GM23248 (cell line): Measurements from ENCODE around the gene CDKN2A. TPM values are rescaled to one million over a fixed set of nuclear protein-coding genes. Genes with fewer than 3 reads are reported as not detected.

ENCODE experiments used
- DNase-seq: peaks from one replicate; pipeline ENCODE4 v3.0.0-alpha.2; 2015
- H2AFZ ChIP-seq: fragments of 200-600 bp; sonication (generic); 2 replicates; pipeline ENCODE4 v1.6.1; 2016; ENCODE audit warnings: antibody characterized with exemption
- H3F3A ChIP-seq: fragments of 200-600 bp; sonication (generic); 2 replicates; pipeline ENCODE4 v1.6.1; 2016; ENCODE audit warnings: mild to moderate bottlenecking, antibody characterized with exemption, mixed run types; ENCODE audit not compliant: insufficient read depth
- H3K27ac ChIP-seq: fragments of 200-600 bp; sonication (generic); 2 replicates; pipeline ENCODE4 v1.5.1; 2016; ENCODE audit warnings: mild to moderate bottlenecking
- H3K27me3 ChIP-seq: fragments of 200-600 bp; sonication (generic); replicated peaks from 2 replicates; pipeline ENCODE4 v1.6.1; 2016; ENCODE audit warnings: mild to moderate bottlenecking; ENCODE audit not compliant: insufficient read depth
- H3K36me3 ChIP-seq: fragments of 200-600 bp; sonication (generic); 2 replicates; pipeline ENCODE4 v1.6.1; 2016; ENCODE audit warnings: low read depth, mild to moderate bottlenecking
- H3K4me1 ChIP-seq: fragments of 200-600 bp; sonication (generic); 2 replicates; pipeline ENCODE4 v1.6.1; 2016; ENCODE audit warnings: mild to moderate bottlenecking; ENCODE audit not compliant: insufficient read depth
- H3K4me2 ChIP-seq: fragments of 200-600 bp; sonication (generic); one replicate; pipeline ENCODE4 v1.6.1; 2016; ENCODE audit warnings: mild to moderate bottlenecking; ENCODE audit not compliant: unreplicated experiment
- H3K4me3 ChIP-seq: fragments of 200-600 bp; sonication (generic); 2 replicates; pipeline ENCODE4 v1.5.1; 2016; ENCODE audit warnings: mild to moderate bottlenecking
- H3K79me2 ChIP-seq: fragments of 200-600 bp; sonication (generic); 2 replicates; pipeline ENCODE4 v1.6.1; 2016; ENCODE audit warnings: mild to moderate bottlenecking; ENCODE audit not compliant: insufficient read depth
- H3K9ac ChIP-seq: fragments of 200-600 bp; sonication (generic); 2 replicates; pipeline ENCODE4 v1.6.1; 2016; ENCODE audit warnings: mild to moderate bottlenecking
- H3K9me2 ChIP-seq: fragments of 200-600 bp; sonication (generic); 2 replicates; pipeline ENCODE4 v1.6.1; 2016; ENCODE audit warnings: mixed run types, mild to moderate bottlenecking, moderate library complexity; ENCODE audit not compliant: insufficient read depth
- H3K9me3 ChIP-seq: fragments of 200-600 bp; sonication (generic); one replicate; pipeline ENCODE4 v1.6.1; 2017; ENCODE audit warnings: low read depth
- H4K20me1 ChIP-seq: fragments of 200-600 bp; sonication (generic); 2 replicates; pipeline ENCODE4 v1.6.0; 2016; ENCODE audit not compliant: insufficient read depth
- EZH2 ChIP-seq: fragments of 200-600 bp; sonication (generic); IDR thresholded peaks from 2 replicates; pipeline ENCODE4 v1.6.1; 2018; ENCODE audit warnings: antibody characterized with exemption, mild to moderate bottlenecking; ENCODE audit not compliant: insufficient read depth, poor library complexity, severe bottlenecking
- EZH2phosphoT487 ChIP-seq: fragments of 200-600 bp; sonication (generic); IDR thresholded peaks from 2 replicates; pipeline ENCODE4 v1.6.1; 2018; ENCODE audit warnings: antibody characterized with exemption, moderate library complexity, mild to moderate bottlenecking, low read depth; ENCODE audit not compliant: insufficient read depth
- WGBS, 2 experiments: methylation state at CpG; one replicate each; pipeline ENCODE4 v1.1.6; 2015 to 2017; ENCODE audit warnings: low lambda C conversion rate in 2 of 2, low coverage in 1 of 2; ENCODE audit errors: missing lambda C conversion rate in 2 of 2; 5-methylcytosine and 5-hydroxymethylcytosine counted together
- in situ Hi-C: fragments of 300-500 bp; cut with MboI; formaldehyde crosslinking; loops from 2 replicates; pipeline ENCODE4 v1.15.0; 2020
- polyA plus RNA-seq: library from polyadenylated mRNA; unstranded; fragments of >200 nt; fragmentation: Nextera tagmentation; extraction: Ambion mirVana; gene quantifications from 2 replicates; pipeline ENCODE4 v1.2.1, GENCODE V29; 2016
- total RNA-seq: library from RNA; depleted of rRNA; stranded (reverse); fragments of >200 nt; shearing (Covaris generic); gene quantifications from 2 replicates; pipeline ENCODE4 v1.2.3, GENCODE V29; 2014

Gene CDKN2A
- total and polyA plus RNA-seq, 2 experiments from 2014 or later, result 27.3 to 42.2 TPM

- Histone ChIP-seq H3K9ac (no peak overlapping the region), H3K27ac (no peak overlapping the region), H3K4me3 (no peak overlapping the region), H3K4me1 (peaks cover 36% of the 10 kb centered on the region), H3K9me2 (no peaks in the 10 kb centered on the region), H3K4me2 (no peak overlapping the region), H3K79me2 (no peaks in the 10 kb centered on the region), H3F3A (peaks cover 15% of the 10 kb centered on the region), H3K9me3 (no peaks in the 10 kb centered on the region), H3K36me3 (no peaks in the 10 kb centered on the region), H4K20me1 (no peaks in the 10 kb centered on the region), H2AFZ (no peak overlapping the region), H3K27me3 (no peaks in the 10 kb centered on the region)
- DNase-seq, result peak; percentile 12
- TF ChIP-seq EZH2 (no peak), EZH2phosphoT487 (no peak)
- WGBS, 2 experiments, result 68 to 84% methylated on average over 2 of the region's 2 CpGs
- in situ Hi-C loops, result no loop called here
Observed at GRCh38 chr9:22035591-22036011, 41.4 kb upstream of the CDKN2A start.

GRCh38 chr9:22033012-22033630, 38.9 kb upstream of the CDKN2A start:
- no peaks in the 10 kb centered on the region for H3K9me3 ChIP-seq
- H3K79me2 ChIP-seq, result no peaks in the 10 kb centered on the region
- H3K27ac ChIP-seq, result no peak overlapping the region
- DNase-seq, result no peak
- H2AFZ ChIP-seq, result no peak overlapping the region
- H4K20me1 ChIP-seq, result no peaks in the 10 kb centered on the region
- peaks cover 32% of the 10 kb centered on the region for H3K4me1 ChIP-seq
- 73 to 80% methylated on average over 8 of the region's 8 CpGs for WGBS, 2 experiments
- no peaks in the 10 kb centered on the region for H3K27me3 ChIP-seq
- peaks cover 16% of the 10 kb centered on the region for H3F3A ChIP-seq
- no peaks in the 10 kb centered on the region for H3K9me2 ChIP-seq
- no peaks in the 10 kb centered on the region for H3K36me3 ChIP-seq
- in situ Hi-C loops, result no loop called here
- no peak overlapping the region for H3K9ac ChIP-seq
- TF ChIP-seq EZH2, result no peak
- TF ChIP-seq EZH2phosphoT487, result no peak
- H3K4me2 ChIP-seq, result no peak overlapping the region
- no peak overlapping the region for H3K4me3 ChIP-seq

- 93 to 100% methylated on average over 4 of the region's 4 CpGs for WGBS, 2 experiments
- no peak overlapping the region for H3K9ac ChIP-seq
- in situ Hi-C loops, result no loop called here
Observed at GRCh38 chr9:22031655-22032411, 37.6 kb upstream of the CDKN2A start.

GRCh38 chr9:22030101-22030598, 36.0 kb upstream of the CDKN2A start:
- Histone ChIP-seq H3K4me3 (0 out of 2 replicates have a peak overlapping the region, but pooled peaks have one; percentile 12), H3K4me1 (peaks cover 13% of the 10 kb centered on the region), H3K36me3 (no peaks in the 10 kb centered on the region), H4K20me1 (no peaks in the 10 kb centered on the region), H3K9me2 (no peaks in the 10 kb centered on the region), H3K27ac (peak overlapping the region; percentile 77), H2AFZ (peak overlapping the region; percentile 73), H3K9ac (peak overlapping the region; percentile 41), H3K9me3 (no peaks in the 10 kb centered on the region), H3K4me2 (peak overlapping the region; percentile 42), H3F3A (peaks cover 16% of the 10 kb centered on the region), H3K79me2 (no peaks in the 10 kb centered on the region), H3K27me3 (no peaks in the 10 kb centered on the region)
- TF ChIP-seq EZH2, result no peak
- TF ChIP-seq EZH2phosphoT487, result no peak
- 39 to 42% methylated on average over 1 of the region's 1 CpG for WGBS, 2 experiments
- in situ Hi-C loops, result no loop called here
- DNase-seq, result peak; percentile 84

More at GRCh38 chr9:22031655-22032411, 37.6 kb upstream of the CDKN2A start:
- Histone ChIP-seq H2AFZ (no peak overlapping the region), H3K27ac (no peak overlapping the region), H3K36me3 (no peaks in the 10 kb centered on the region), H3K9me2 (no peaks in the 10 kb centered on the region), H3K4me1 (peaks cover 21% of the 10 kb centered on the region), H3K4me2 (no peak overlapping the region), H3K4me3 (no peak overlapping the region), H4K20me1 (no peaks in the 10 kb centered on the region), H3F3A (peaks cover 16% of the 10 kb centered on the region), H3K79me2 (no peaks in the 10 kb centered on the region), H3K9me3 (no peaks in the 10 kb centered on the region), H3K27me3 (no peaks in the 10 kb centered on the region)
- DNase-seq, result peak; percentile 26
- TF ChIP-seq EZH2phosphoT487 (no peak), EZH2 (no peak)
